Daoy (cell line): ENCODE results near the gene RPAP3. TPM values are rescaled to one million over a fixed set of nuclear protein-coding genes. Genes with fewer than 3 reads are reported as not detected.
A peak's percentile ranks its signal among the peaks of the same experiment; 100 is the strongest.

Source experiments
- DNase-seq: peaks from one replicate; pipeline ENCODE4 v3.0.0-alpha.2; 2015; ENCODE audit warnings: low read depth
- total RNA-seq: library from RNA; depleted of rRNA; stranded (reverse); fragments of >200 nt; shearing (Covaris generic); gene quantifications from 2 replicates; pipeline ENCODE4 v1.2.3, GENCODE V29; 2014; rRNA removed

The RPAP3 gene
- 58.5 and 60.9 TPM in 2 replicates for total RNA-seq

DNA sequence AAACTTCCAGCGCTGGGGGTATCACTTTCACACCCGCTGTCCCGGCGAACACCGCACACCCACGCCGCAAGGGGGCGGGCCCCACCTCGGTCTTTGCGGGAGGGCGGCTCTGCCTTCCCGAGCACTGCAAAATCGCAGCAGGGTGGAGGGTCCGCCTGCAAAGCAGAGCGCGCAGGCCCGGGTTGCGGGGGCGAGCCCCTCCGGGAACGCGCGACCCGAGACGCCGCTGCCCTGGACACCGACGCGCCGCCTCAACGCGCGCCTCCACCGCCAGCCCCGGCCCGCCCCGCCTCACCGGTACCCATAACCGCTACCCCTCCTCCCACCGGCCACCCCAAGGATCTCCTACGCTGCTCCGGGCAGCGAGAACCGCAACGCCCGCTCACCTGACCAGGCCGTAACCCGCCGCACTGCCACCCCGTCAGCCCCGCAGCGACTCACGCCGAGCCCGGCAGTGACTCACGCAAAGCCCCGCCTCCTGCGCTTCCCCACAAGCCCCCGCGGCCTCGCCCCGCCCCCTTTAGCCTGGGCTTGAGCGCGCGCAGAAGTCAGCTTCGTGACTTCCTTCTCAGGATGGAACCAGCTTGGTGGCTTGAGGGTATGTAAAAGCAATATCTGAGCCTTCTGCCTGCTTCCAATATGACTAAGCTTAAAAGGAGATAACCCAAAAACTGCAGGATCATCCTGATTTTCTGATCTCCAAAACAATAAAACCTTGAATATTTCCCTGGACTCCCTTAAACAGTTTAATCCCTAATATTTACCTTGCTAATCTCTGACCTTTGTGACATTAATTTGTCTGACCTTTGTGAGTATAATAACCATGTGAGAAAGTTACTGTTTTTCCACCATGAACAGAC lies at the start of gene RPAP3:
Gene RPAP3 (minus strand): TSS at position 465 of the 860 bp plus-strand sequence. CDS start 3,190 bp downstream, outside the sequence.
- peak; percentile 99 for DNase-seq

DNA sequence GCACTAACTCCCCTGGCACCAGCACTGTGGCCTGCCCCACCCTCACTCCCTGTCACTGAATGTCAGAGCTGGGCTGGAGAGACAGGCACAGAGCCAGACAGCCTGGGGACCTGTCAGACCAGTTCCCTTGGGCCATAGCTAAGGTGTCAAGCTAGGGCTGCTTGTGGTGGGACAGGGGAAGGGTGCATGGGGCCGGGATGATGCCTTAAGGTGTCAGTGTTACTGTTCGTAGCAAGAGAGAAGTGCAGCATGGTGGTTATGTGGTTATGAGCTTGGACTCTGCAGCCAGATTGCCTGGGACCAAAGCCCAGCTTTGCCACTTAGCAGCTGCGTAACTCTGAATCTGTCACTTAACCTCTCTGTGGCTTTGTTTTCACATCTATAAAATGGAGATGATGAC lies 49.1 kb upstream of the RPAP3 start:
- DNase-seq, result no peak

- DNase-seq, result no peak
Observed at GRCh38 chr12:47754126-47754525, 48.3 kb upstream of the RPAP3 start.

- peak; percentile 73 for DNase-seq
Observed at GRCh38 chr12:47753021-47754001, 47.5 kb upstream of the RPAP3 start.

- no peak for DNase-seq
Observed at GRCh38 chr12:47752552-47752951, 46.7 kb upstream of the RPAP3 start.

DNA sequence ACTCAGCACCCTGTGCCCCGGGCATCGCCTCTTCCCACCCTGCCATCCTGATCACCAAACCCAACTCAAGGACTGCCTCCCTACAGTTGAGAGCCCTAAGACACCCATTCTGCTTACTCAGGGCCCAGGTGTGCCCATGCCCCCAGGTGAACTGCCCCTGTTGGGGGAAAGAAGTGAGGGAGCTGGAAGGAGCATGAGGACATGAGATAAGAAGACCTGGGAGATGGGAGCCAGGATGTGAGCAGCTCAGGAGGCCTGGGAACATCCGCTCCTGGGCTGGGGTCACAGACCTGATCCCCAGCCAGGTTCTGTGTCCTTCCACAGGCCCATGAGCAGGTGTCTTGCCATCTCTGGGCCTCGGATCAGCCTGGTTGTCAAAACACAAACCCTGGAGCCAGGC lies 46.3 kb upstream of the RPAP3 start:
- no peak for DNase-seq

- DNase-seq, result peak; percentile 59
Observed at GRCh38 chr12:47751561-47751960, 45.7 kb upstream of the RPAP3 start.

GRCh38 chr12:47750916-47751470 lies 45.2 kb upstream of the RPAP3 start:
- DNase-seq, result no peak

DNA sequence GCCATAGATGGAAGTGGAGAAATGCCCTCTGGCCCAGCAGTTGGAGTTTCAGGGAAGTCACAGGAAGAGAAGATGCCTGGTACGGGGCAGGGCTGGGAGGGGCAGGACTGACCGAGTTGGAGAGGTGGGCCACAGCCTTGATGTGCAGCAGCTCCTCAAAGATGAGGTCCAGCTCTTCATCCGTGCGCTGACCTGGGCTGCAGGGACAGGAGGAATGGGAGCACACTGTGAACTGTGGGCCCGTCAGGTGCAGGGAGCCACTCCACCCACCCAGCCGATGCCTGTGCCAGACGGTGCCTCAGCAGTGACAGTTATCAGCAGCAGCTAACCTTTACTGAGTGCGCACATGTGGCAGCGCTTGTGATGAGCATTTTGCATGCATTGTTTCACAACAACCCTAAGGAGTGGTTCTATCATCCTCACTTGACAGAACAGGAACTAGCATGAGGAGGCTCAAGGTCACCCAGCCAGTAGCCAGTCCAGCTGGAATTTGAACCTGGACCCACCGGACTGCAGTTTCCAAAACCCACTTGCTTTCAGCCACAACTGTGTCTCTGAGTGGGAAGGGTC lies 44.5 kb upstream of the RPAP3 start:
- DNase-seq, result no peak

GRCh38 chr12:47748899-47749298 lies 43.1 kb upstream of the RPAP3 start:
- DNase-seq, result no peak

DNA sequence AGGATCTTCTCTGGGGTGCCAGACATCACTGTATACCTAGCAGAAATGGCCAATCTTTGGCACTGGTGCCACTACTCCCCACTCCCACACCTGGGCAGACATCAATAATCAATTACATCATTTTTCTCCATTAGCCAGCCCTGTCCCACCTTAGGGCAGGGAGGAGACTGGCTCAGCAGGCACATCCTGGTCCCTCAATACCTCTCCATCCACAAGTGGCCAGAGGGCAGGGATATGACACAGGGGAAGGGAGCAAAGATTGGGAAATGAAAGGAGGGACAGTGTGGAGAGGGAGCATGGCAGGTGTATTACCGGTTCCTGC lies 42.6 kb upstream of the RPAP3 start:
- DNase-seq, result no peak

- DNase-seq, result no peak
Observed at GRCh38 chr12:47747596-47748506, 42.0 kb upstream of the RPAP3 start.

GRCh38 chr12:47747126-47747525 lies 41.3 kb upstream of the RPAP3 start:
- DNase-seq, result no peak

DNA sequence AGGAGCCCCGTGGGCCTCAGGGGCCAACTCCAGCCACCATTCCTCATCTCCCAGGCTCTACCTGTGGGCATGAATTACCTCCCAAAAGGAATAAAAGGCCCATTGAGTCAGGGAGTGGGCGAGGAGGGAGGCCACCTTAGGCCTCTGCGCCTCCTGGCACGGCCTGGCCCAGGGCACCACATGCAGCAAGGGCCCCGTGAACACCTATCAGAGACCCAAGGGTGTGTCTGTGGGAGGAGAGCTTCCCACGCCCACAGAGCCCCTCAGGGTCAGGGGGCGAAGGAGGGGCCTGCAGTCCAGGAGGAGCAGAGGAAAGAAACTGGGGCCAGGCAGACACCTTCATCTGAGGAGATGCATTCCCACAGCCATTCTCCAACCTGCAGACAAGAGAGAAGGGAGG lies 40.7 kb upstream of the RPAP3 start:
- DNase-seq, result no peak

GRCh38 chr12:47746073-47746472 lies 40.2 kb upstream of the RPAP3 start:
- DNase-seq, result no peak

- DNase-seq, result no peak
Observed at GRCh38 chr12:47745485-47746041, 39.7 kb upstream of the RPAP3 start.

GRCh38 chr12:47744778-47745436 lies 39.1 kb upstream of the RPAP3 start:
- no peak for DNase-seq

GRCh38 chr12:47744005-47744651 lies 38.3 kb upstream of the RPAP3 start:
- DNase-seq, result no peak

DNA sequence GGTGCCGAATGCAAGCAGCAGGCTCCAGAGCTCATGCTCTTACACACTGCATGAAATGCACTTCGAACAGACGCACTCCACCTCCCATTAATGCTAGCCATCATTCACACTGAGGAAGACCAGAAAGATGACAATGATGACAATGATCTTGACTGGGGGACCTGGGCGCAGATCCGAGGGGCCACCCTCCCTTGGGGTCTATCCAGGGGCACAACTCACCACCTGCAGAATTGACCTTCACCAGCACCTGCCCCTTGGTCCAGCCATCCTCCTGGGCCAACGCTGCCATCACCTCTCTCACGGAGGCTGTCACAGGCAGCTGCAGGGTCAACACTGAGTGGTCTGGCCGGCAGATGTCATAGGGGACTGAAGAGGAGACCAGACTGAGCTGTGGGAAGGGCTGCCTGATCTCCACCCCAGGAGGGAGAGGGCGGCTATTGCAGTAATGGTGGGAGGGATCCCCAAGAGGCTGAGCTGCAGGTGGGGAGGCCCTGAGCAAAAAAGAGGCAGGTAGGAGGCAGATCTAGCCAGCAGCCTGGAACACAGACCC lies 37.6 kb upstream of the RPAP3 start:
- DNase-seq, result no peak
